ENCODE data around the gene BAIAP2L1.
"Not testable (repeated sequence)": the region's sequence is repeated elsewhere in the genome, so short reads cannot be mapped to it uniquely, and the experiment has no call there.

The BAIAP2L1 gene, protein sequence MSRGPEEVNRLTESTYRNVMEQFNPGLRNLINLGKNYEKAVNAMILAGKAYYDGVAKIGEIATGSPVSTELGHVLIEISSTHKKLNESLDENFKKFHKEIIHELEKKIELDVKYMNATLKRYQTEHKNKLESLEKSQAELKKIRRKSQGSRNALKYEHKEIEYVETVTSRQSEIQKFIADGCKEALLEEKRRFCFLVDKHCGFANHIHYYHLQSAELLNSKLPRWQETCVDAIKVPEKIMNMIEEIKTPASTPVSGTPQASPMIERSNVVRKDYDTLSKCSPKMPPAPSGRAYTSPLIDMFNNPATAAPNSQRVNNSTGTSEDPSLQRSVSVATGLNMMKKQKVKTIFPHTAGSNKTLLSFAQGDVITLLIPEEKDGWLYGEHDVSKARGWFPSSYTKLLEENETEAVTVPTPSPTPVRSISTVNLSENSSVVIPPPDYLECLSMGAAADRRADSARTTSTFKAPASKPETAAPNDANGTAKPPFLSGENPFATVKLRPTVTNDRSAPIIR

DNA sequence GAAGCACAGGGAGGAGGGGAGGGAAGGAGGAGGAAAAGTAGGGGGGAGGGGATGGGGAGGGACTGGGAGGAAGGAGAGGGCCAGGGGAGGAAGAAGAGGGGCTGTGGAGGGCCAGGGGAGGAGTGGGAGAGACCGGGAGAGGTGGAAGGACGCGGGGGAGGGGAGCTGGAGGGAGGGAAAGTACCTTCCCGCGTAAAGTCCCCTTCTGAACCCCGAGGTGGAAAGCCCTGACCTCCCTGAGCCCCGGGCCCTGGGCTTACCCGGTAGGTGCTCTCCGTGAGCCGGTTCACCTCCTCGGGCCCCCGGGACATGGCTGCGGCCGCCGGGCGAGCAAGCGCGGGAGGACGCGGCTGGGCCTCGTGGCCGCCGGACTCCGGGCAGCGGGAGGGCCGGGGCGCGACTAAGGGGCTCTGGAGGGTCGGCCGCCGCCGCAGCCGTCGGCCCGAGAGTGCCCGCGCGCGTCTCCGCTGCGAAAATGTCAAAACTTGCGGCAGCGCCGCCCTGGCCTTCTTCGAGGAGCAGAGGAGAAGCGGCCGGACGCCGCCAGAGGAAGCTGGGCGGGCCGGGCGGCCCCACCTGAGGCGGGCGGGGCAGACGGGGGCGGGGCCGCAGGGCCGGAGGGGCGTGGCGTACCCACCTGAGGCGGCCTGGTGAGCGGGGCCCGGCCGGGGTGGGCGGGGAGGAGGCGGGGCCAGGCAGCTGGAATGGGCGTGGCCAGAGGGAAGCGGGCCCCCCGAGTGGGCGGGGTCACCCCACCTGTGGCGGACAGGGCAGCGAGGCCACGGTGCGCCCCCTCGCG, at the start of gene BAIAP2L1:
TSS of gene BAIAP2L1 (minus strand) at position 549 of the 799 bp plus-strand sequence. CDS start at position 311, 238 bp downstream.
- peak within 1 kb of the TSS; percentile 70 for H3K4me3 ChIP-seq (ENCODE audit: low read depth, low read length)
- TF ChIP-seq, protein P1, sequence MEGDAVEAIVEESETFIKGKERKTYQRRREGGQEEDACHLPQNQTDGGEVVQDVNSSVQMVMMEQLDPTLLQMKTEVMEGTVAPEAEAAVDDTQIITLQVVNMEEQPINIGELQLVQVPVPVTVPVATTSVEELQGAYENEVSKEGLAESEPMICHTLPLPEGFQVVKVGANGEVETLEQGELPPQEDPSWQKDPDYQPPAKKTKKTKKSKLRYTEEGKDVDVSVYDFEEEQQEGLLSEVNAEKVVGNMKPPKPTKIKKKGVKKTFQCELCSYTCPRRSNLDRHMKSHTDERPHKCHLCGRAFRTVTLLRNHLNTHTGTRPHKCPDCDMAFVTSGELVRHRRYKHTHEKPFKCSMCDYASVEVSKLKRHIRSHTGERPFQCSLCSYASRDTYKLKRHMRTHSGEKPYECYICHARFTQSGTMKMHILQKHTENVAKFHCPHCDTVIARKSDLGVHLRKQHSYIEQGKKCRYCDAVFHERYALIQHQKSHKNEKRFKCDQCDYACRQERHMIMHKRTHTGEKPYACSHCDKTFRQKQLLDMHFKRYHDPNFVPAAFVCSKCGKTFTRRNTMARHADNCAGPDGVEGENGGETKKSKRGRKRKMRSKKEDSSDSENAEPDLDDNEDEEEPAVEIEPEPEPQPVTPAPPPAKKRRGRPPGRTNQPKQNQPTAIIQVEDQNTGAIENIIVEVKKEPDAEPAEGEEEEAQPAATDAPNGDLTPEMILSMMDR (IDR thresholded peaks at IDR 0.05; ENCODE audit: low read depth, low read length): no peak

DNA sequence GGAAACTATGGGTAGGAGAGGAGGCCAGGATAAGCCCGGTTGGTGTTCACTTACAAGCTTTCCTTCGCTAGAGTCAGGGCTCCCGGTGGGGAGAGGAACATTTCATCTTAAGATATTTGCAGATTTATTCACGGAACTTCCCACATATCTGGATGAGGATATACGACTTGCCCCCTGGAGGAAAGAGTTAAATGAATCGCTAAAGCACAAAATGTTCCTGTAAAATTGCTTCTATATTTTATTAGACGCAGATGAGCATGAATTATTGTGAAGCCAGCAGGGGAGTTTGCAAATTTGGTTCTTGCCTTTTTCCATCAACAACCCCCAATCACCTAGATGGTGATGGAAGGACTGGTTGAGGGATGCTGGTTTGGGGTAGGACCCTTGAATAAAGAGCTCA, 47.9 kb upstream of the BAIAP2L1 start:
- TF ChIP-seq, protein P1 (IDR thresholded peaks at IDR 0.05; ENCODE audit: low read depth, low read length): no peak
- no peak overlapping the region for H3K4me3 ChIP-seq (ENCODE audit: low read depth, low read length)

DNA sequence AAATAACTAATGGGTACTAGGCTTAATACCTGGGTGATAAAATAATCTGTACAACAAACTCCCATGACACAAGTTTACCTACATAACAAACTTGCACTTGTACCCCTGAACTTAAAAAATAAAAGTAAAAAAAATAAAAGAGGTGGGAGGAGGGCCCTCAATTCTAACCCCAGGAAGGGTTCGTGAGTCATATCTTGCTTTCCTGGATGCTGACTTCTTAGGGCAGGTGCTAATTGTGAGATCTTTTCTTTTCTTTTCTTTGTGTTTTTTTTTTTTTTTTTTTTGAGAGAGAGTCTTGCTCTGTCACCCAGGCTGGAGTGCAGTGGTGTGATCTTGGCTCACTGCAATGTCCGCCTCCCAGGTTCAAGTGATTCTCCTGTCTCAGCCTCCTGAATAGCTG, 40.1 kb upstream of the BAIAP2L1 start:
- not testable (repeated sequence) for H3K4me3 ChIP-seq (ENCODE audit: low read depth, low read length)

DNA sequence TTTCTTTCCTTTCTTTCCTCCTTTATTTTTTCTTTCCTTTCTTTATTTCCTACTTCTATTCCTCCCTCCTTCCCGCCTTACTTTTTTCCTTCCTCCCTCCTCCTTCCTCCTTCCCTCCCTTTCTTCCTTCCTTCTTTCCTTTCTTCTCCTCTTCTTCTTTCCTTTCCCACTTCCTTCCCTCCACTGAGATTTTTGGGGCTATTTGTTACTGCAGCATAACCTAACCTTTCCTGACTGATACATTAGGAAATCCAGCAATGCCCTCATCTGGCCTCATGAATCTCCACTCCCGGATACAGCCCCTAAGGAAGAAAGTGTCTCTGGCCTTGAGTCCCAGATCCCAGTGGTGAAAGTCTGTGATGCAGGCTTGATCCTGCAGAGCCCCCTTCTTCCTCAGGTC, 38.6 kb upstream of the BAIAP2L1 start:
- H3K4me3 ChIP-seq (ENCODE audit: low read depth, low read length): no peak overlapping the region
- TF ChIP-seq, protein P1 (IDR thresholded peaks at IDR 0.05; ENCODE audit: low read depth, low read length): no peak

DNA sequence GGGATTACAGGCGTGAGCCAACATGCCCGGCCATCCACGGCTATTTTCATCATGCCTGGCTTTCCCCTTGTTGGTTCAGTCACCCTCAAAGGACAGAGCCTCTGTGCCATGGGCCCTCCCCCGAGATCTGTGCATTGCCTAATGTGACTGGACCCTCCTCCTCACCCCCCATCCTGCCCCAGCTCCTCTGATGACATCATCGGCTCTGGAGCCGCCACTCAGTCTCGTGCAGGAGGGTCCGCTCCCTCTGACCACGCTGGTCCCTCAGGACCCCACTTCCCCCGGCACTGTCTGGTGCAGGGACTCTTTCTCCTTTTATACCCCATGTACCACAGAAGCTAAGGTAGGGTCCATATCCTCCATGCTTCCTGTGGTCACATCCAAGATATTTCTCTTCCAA, 33.2 kb upstream of the BAIAP2L1 start:
- H3K4me3 ChIP-seq (ENCODE audit: low read depth, low read length): no peak overlapping the region
- TF ChIP-seq, protein P1 (IDR thresholded peaks at IDR 0.05; ENCODE audit: low read depth, low read length): no peak

DNA sequence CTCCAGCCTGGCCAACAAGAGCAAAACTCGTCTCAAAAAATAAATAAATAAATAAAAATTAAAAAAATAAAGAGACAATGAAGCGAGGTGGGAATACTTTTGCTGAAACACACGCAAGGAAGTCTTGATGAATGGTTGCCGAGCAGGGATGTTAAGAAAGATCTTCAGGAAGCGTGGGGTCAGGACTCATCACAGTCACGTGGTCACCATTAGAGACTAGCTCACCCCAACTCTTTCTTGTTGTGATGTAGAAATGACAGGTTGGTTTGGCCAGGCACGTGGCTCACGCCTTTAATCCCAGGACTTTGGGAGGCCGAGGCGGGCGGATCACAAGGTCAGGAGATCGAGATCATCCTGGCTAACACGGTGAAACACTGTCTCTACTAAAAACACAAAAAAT, 28.9 kb upstream of the BAIAP2L1 start:
- TF ChIP-seq, protein P1 (IDR thresholded peaks at IDR 0.05; ENCODE audit: low read depth, low read length): no peak
- H3K4me3 ChIP-seq (ENCODE audit: low read depth, low read length): no peak overlapping the region

DNA sequence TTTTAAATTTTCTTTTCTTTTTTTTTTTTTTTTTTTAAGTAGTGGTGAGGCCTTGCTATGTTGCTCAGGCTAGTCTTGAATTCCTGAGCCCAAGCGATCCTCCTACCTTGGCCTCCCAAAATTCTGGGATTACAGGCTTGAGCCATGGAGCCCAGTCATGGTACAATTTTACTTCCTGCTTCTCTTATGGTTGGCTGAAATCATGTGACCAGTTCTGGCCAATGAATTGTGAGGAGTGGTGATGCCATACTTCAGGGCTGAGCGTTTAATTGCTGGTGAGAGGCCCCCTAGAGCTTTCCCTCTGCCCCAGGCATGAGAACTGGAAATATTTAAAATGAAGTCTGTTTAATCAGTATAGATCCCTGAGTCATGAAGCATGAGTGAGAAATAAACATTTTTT, 22.2 kb upstream of the BAIAP2L1 start:
- H3K4me3 ChIP-seq (ENCODE audit: low read depth, low read length): no peak overlapping the region
- TF ChIP-seq, protein P1 (IDR thresholded peaks at IDR 0.05; ENCODE audit: low read depth, low read length): no peak

All from WI38 (cell line).